HG02973 (cell line): ENCODE measurements around the gene ESR1.
A peak's percentile ranks its signal among the peaks of the same experiment; 100 is the strongest.

Experiments used
- ATAC-seq: cut with Tn5 transposase; IDR thresholded peaks from one replicate; pipeline ENCODE4 v1.9.1; 2021; ENCODE audit warnings: moderate library complexity; ENCODE audit not compliant: unreplicated experiment

ESR1 gene

DNA sequence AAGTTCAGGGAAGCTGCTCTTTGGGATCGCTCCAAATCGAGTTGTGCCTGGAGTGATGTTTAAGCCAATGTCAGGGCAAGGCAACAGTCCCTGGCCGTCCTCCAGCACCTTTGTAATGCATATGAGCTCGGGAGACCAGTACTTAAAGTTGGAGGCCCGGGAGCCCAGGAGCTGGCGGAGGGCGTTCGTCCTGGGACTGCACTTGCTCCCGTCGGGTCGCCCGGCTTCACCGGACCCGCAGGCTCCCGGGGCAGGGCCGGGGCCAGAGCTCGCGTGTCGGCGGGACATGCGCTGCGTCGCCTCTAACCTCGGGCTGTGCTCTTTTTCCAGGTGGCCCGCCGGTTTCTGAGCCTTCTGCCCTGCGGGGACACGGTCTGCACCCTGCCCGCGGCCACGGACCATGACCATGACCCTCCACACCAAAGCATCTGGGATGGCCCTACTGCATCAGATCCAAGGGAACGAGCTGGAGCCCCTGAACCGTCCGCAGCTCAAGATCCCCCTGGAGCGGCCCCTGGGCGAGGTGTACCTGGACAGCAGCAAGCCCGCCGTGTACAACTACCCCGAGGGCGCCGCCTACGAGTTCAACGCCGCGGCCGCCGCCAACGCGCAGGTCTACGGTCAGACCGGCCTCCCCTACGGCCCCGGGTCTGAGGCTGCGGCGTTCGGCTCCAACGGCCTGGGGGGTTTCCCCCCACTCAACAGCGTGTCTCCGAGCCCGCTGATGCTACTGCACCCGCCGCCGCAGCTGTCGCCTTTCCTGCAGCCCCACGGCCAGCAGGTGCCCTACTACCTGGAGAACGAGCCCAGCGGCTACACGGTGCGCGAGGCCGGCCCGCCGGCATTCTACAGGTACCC is at the start of gene ESR1:
ESR1 (plus strand) TSS at position 170 of the 858 bp plus-strand sequence; CDS start at position 401, 231 bp downstream.
- no peak for ATAC-seq

DNA sequence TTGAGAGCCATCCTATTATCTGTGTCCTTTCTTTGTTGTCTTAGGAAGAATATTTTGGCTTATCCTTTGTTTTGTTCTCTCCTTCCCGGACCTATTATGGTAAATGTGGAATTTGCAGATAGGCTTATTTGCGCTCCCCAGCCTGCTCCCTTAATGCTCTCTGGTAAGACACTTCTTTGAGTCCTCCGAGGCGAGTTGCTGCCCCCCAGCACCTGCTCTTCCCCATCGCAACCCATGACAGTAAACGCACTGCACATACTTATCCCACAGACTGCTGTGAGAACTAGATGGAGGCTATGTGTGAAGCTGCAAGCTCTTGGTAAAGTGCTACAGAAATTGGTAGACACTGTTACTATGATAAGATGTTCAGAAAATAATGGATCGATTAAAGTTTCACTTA is 47.0 kb upstream of the ESR1 start:
- ATAC-seq = no peak

- no peak for ATAC-seq
Observed at GRCh38 chr6:151761851-151762250, 45.6 kb upstream of the ESR1 start.

DNA sequence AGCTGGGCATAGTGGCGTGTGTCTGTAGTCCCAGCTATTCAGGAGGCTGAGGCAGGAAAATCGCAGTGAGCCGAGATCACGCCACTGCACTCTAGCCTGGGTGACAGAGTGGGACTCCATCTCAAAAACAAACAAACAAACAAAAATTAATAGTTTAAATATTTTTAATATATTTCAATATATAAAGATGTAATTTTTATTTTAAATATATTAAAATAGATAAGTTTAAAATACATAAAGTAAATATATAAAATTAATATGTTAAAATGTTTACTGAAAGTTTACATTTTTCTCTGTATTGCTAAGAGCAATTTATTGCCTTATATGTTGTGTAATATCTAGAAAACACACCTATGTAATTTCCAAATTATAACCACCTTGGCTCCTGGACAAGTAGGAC is 44.7 kb upstream of the ESR1 start:
- ATAC-seq = no peak

- no peak for ATAC-seq
Observed at GRCh38 chr6:151763303-151763702, 44.2 kb upstream of the ESR1 start.

GRCh38 chr6:151763938-151764680 is 43.4 kb upstream of the ESR1 start:
- ATAC-seq = peak; percentile 72

DNA sequence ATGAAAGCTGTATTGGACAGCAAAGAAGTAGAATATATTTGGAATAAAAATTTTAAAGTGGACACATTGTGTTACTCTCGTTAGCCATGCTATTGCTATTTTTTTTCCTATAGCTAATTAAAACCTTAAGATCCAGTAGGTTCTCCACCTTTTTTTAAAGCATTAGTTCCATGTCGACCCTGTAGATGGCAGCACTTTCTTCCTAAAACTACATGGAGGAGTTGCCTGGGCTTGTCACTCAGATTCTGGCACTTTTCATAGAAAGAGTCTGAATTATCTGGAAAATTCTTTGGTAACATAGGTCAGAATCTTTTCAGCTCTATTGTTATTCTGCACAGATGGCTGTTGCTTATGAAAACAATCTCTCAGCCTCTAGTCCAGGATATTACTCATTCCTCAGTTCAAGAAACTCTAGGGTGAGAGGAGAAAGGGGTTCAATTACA is 42.0 kb upstream of the ESR1 start:
- peak; percentile 72 for ATAC-seq

- ATAC-seq = no peak
Observed at GRCh38 chr6:151772446-151772845, 35.0 kb upstream of the ESR1 start.

- ATAC-seq = no peak
Observed at GRCh38 chr6:151773382-151773781, 34.1 kb upstream of the ESR1 start.

GRCh38 chr6:151782560-151782959 is 24.9 kb upstream of the ESR1 start:
- no peak for ATAC-seq

GRCh38 chr6:151783692-151784091 is 23.8 kb upstream of the ESR1 start:
- no peak for ATAC-seq

DNA sequence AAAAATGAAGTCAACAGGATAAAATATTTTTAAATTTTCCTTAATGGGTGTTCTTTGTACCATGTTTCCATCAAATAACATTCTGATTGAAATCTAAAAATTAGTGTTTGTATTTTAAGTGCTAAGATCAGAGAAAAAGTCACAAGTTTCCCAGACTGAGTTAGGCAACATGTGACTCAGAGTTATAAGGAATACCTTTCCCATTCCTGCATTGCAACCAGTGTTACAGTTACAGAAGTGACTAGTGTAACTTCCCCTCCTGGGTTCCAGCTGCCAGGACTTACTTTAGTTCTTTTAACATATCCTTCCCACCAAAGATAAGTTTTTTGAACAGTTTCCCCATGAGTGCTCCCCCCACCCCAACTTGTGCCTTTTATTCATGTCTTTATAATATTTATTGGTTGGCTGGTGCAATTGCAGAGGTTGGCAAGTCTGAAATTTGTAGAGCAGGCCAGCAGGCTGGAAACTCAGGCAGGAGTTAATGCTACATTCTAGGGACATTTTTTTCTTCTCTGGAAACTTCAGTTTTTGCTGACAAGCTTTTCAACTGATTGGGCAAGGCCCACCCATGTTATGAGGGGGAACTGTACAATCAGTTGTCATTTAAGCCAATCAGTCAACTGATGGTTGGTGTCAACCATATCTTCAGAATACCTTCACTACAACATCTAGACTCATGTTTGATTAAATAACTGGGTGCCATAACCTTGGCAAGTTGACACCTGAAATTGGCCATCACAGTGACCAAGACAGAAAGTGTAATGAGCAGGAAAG is 22.9 kb upstream of the ESR1 start:
- no peak for ATAC-seq

DNA sequence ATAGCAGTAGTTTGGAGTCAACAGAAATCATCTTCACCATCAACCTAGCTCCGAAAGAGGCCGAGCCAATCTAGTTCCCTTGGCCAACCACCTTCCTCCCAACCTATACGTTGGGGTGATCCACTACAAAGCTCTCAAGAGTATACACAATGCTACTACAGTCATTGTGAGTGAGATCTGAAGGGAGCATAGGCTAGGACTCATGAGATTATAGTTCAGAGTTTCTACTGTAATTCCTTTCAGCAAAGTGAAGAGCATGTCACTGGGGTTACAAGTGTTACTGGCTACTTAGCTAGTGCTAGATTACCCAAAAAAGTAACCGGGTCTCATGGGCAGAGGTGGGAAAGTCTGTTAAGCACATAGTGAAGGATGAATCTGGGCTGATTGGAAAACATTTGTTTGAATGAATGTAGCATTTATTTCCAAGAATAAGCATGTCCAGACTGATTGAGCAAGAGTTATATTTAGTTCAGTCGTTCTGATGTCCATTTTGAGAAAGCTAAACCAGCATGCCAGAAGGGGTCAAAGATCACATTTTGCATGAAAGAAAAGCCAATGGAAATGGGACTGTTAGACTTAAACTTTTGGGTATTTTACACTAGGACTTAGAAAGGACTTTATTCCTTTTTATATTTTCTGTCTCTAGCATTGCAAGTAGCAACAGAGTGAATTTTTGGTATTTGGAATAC is 10.5 kb upstream of the ESR1 start:
- no peak for ATAC-seq

GRCh38 chr6:151803743-151804142 is 3.7 kb upstream of the ESR1 start:
- ATAC-seq = no peak

DNA sequence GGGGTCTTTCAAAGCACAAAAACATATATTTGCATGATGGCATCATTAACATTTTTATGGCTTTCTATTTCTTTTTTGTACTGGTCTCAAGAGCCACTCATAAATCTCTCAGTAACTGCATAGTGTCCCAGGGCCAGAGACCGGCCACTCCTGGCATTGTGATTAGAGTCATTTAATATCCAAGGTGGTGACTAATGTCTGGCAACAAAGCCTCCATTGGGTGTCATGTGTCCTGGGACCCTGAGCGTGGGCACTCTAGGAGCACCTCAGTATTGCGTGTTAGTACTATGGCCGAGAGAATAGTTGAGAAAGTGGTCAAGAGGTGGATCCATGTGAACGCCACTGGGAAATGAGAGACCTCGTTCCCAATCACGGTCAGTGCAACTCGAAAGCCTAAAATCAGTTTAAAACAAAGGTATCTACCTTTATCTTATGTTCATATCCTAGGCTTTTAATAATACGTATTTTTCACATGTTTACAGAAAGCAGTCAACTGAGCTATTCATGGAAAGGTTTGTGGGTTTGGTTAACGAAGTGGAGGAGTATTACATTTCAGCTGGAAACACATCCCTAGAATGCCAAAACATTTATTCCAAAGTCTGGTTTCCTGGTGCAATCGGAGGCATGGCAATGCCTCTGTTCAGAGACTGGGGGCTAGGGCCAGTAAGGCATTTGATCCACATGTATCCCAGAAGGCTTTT is 2.7 kb upstream of the ESR1 start:
- ATAC-seq = no peak

GRCh38 chr6:151805286-151805840 is 2.1 kb upstream of the ESR1 start:
- no peak for ATAC-seq

GRCh38 chr6:151806757-151807512 is 547 bp upstream of the ESR1 start:
- ATAC-seq = no peak

DNA sequence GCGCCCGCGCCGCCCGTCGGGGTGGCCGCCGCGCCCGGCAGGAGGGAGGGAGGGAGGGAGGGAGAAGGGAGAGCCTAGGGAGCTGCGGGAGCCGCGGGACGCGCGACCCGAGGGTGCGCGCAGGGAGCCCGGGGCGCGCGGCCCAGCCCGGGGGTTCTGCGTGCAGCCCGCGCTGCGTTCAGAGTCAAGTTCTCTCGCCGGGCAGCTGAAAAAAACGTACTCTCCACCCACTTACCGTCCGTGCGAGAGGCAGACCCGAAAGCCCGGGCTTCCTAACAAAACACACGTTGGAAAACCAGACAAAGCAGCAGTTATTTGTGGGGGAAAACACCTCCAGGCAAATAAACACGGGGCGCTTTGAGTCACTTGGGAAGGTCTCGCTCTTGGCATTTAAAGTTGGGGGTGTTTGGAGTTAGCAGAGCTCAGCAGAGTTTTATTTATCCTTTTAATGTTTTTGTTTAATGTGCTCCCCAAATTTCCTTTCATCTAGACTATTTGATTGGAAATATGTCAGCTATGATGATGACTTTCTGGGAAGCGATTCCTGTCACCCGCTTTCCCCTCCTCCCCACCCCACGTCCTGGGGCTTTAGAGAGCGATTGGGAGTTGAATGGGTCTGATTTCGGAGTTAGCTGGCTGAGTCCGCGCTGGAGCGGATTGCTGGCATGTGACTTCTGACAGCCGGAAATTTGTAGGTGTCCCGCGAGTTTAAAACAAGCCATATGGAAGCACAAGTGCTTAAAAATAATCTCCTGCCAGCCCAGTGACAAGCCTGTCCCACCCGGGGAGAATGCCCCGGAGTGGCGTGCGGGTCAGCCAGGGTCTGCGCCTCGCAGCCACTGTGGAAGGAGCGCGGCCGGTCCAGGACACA is 1.1 kb downstream of the ESR1 start:
- no peak for ATAC-seq
